Hepatocyte (in vitro differentiated cells): Measurements from ENCODE around the gene MFRP. TPM values are rescaled to one million over a fixed set of nuclear protein-coding genes. Genes with fewer than 3 reads are reported as not detected.

Source experiments
- DNase-seq: peaks from one replicate; pipeline ENCODE4 v3.0.0-alpha.2; 2016; ENCODE audit warnings: low spot score
- H2AFZ ChIP-seq: fragments of 200-600 bp; sonication (generic); 2 replicates; pipeline ENCODE4 v1.6.0; 2016; ENCODE audit warnings: antibody characterized with exemption, mild to moderate bottlenecking
- H3K27ac ChIP-seq: fragments of 200-600 bp; sonication (generic); 2 replicates; pipeline ENCODE4 v1.5.1; 2016; ENCODE audit warnings: mild to moderate bottlenecking
- H3K27me3 ChIP-seq: fragments of 200-600 bp; sonication (generic); 2 replicates; pipeline ENCODE4 v1.6.1; 2016
- H3K36me3 ChIP-seq: fragments of 200-600 bp; sonication (generic); replicated peaks from 2 replicates; pipeline ENCODE4 v1.5.1; 2016; ENCODE audit warnings: low read depth; ENCODE audit not compliant: insufficient read depth
- H3K4me1 ChIP-seq: fragments of 200-600 bp; sonication (generic); 2 replicates; pipeline ENCODE4 v1.5.1; 2016; ENCODE audit warnings: mild to moderate bottlenecking, moderate library complexity; ENCODE audit not compliant: insufficient read depth
- H3K4me2 ChIP-seq: fragments of 200-600 bp; sonication (generic); 2 replicates; pipeline ENCODE4 v1.6.0; 2016
- H3K4me3 ChIP-seq: fragments of 200-600 bp; sonication (generic); 2 replicates; pipeline ENCODE4 v1.5.1; 2016; ENCODE audit warnings: mild to moderate bottlenecking
- H3K79me2 ChIP-seq: fragments of 200-600 bp; sonication (generic); 2 replicates; pipeline ENCODE4 v1.6.0; 2017; ENCODE audit warnings: mild to moderate bottlenecking
- H3K9me2 ChIP-seq: fragments of 200-600 bp; sonication (generic); replicated peaks from 2 replicates; pipeline ENCODE4 v1.6.0; 2017; ENCODE audit warnings: mild to moderate bottlenecking; ENCODE audit not compliant: insufficient read depth
- H3K9me3 ChIP-seq: fragments of 200-600 bp; sonication (generic); 2 replicates; pipeline ENCODE4 v1.5.1; 2016; ENCODE audit warnings: low read depth, mild to moderate bottlenecking
- H4K20me1 ChIP-seq: fragments of 200-600 bp; sonication (generic); 2 replicates; pipeline ENCODE4 v1.6.0; 2016; ENCODE audit warnings: mild to moderate bottlenecking; ENCODE audit not compliant: insufficient read depth, poor library complexity, severe bottlenecking
- EZH2 ChIP-seq: fragments of 200-600 bp; sonication (generic); IDR thresholded peaks from 2 replicates; pipeline ENCODE4 v1.6.1; 2016; ENCODE audit warnings: antibody characterized with exemption, mild to moderate bottlenecking, borderline replicate concordance
- EZH2phosphoT487 ChIP-seq: fragments of 200-600 bp; sonication (generic); IDR thresholded peaks from one replicate; pipeline ENCODE4 v1.6.1; 2018; ENCODE audit warnings: antibody characterized with exemption, mild to moderate bottlenecking, low read depth, moderate library complexity; ENCODE audit not compliant: unreplicated experiment, severe bottlenecking
- WGBS: methylation state at CpG from one replicate; pipeline ENCODE4 v1.1.6; 2016; ENCODE audit warnings: low lambda C conversion rate; ENCODE audit errors: missing lambda C conversion rate; 5-methylcytosine and 5-hydroxymethylcytosine counted together
- polyA plus RNA-seq: library from polyadenylated mRNA; unstranded; fragments of >200 nt; fragmentation: Nextera tagmentation; extraction: Ambion mirVana; gene quantifications from 2 replicates; pipeline ENCODE4 v1.2.1, GENCODE V29; 2016
- total RNA-seq: library from RNA; depleted of rRNA; stranded (reverse); fragments of >200 nt; gene quantifications from 2 replicates; pipeline ENCODE4 v1.2.3, GENCODE V29; 2014
- TF ChIP-seq, protein P1 (sequence below): fragments of 200-600 bp; sonication (generic); IDR thresholded peaks from 2 replicates; pipeline ENCODE4 v1.5.1; 2016; ENCODE audit warnings: antibody characterized with exemption, mild to moderate bottlenecking; ENCODE audit not compliant: poor library complexity

Gene MFRP
- total and polyA plus RNA-seq, 2 experiments from 2014 or later = not detected

DNA sequence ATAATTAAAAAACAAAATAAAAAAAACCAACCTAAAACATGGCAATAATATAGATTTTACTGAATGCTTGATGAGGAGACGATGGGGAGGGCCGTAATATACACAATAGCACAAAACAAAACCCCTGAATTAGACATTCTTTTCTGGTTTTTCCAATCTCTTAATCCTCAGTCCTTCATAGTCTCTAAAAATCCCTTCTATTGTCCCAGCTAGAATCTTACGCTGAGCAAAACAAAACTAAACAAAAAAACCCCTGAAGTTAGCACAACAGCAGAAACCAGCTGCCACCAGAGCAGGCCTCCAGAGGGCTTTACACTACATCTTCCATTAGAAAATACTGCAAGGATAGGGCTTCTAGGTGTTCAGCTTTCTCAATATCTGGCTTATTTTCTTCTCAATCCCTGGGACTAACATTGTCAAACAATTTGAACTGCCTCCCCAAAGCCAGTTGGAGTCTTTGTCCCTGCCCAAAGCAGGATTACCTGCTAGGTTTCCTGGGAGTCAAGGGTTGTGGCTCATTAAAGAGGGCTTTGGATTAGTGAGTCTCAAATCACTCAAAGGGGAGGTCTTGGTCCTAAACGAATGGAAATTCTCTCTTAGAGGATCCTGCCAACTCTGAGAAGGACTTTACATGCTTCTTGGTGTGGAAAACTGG, 14.3 kb downstream of the MFRP start:
- no peaks in the 10 kb centered on the region for H4K20me1 ChIP-seq
- DNase-seq = no peak
- no peak overlapping the region for H2AFZ ChIP-seq
- H3K9me3 ChIP-seq = no peaks in the 10 kb centered on the region
- H3K4me3 ChIP-seq = no peak overlapping the region
- TF ChIP-seq EZH2 = no peak
- no peak for TF ChIP-seq EZH2phosphoT487
- TF ChIP-seq, protein P1, sequence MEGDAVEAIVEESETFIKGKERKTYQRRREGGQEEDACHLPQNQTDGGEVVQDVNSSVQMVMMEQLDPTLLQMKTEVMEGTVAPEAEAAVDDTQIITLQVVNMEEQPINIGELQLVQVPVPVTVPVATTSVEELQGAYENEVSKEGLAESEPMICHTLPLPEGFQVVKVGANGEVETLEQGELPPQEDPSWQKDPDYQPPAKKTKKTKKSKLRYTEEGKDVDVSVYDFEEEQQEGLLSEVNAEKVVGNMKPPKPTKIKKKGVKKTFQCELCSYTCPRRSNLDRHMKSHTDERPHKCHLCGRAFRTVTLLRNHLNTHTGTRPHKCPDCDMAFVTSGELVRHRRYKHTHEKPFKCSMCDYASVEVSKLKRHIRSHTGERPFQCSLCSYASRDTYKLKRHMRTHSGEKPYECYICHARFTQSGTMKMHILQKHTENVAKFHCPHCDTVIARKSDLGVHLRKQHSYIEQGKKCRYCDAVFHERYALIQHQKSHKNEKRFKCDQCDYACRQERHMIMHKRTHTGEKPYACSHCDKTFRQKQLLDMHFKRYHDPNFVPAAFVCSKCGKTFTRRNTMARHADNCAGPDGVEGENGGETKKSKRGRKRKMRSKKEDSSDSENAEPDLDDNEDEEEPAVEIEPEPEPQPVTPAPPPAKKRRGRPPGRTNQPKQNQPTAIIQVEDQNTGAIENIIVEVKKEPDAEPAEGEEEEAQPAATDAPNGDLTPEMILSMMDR = no peak
- H3K27me3 ChIP-seq = peaks cover 4% of the 10 kb centered on the region
- H3K4me1 ChIP-seq = peaks cover 7% of the 10 kb centered on the region
- no peak overlapping the region for H3K27ac ChIP-seq
- peaks cover 20% of the 10 kb centered on the region for H3K79me2 ChIP-seq
- no peak overlapping the region for H3K4me2 ChIP-seq
- 87% methylated on average over 4 of the region's 4 CpGs for WGBS
- H3K9me2 ChIP-seq = no peaks in the 10 kb centered on the region
- H3K36me3 ChIP-seq = no peaks in the 10 kb centered on the region

DNA sequence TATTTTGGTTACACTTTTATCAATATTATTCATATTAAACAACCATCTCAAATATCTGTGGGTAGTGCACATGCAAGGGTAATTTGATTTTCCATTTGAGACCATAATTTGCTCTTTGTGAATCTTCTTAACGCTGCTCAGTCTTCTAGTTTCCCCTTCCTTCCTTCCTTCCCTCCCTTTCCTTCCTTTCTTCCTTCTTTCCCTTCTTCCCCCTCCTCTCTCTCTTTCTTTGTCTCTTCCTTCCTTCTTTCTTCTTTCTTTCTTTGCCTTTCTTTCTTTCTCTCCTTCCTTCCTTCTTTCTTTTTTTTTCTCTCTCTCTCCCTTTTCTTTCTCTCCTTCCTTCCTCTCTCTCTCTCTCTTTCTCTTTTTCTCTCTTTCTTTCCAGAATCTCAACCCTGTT, 16.3 kb downstream of the MFRP start:
- H3K9me3 ChIP-seq = no peaks in the 10 kb centered on the region
- no peaks in the 10 kb centered on the region for H3K9me2 ChIP-seq
- WGBS = 82% methylated on average over 1 of the region's 1 CpG
- H3K27ac ChIP-seq = no peak overlapping the region
- peaks cover 4% of the 10 kb centered on the region for H3K27me3 ChIP-seq
- TF ChIP-seq EZH2 = no peak
- no peak for TF ChIP-seq EZH2phosphoT487
- TF ChIP-seq, protein P1 = no peak
- H3K4me1 ChIP-seq = peaks cover 4% of the 10 kb centered on the region
- H3K4me2 ChIP-seq = no peak overlapping the region
- DNase-seq = no peak
- H2AFZ ChIP-seq = no peak overlapping the region
- H3K79me2 ChIP-seq = peaks cover 6% of the 10 kb centered on the region
- no peak overlapping the region for H3K4me3 ChIP-seq
- no peaks in the 10 kb centered on the region for H4K20me1 ChIP-seq
- H3K36me3 ChIP-seq = no peaks in the 10 kb centered on the region

DNA sequence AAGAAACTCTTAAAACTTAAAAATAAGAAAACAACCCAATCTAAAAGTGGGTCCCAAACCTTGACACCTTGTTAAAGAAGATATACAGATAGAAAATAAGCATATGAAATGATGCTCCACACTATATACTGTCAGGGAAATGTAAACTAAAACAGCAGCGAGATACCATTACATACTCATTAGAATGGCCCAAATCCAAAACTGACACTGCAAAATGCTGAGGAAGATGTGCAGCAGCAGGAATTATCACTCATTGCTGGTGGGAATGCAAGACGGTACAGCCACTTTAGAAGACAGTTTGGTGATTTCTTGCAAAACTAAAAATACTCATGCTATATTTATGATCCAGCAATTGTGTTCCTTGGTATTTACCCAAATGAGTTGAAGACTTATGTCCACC, 17.2 kb downstream of the MFRP start:
- peaks cover 4% of the 10 kb centered on the region for H3K27me3 ChIP-seq
- H3K79me2 ChIP-seq = no peaks in the 10 kb centered on the region
- 75% methylated on average over 2 of the region's 2 CpGs for WGBS
- no peaks in the 10 kb centered on the region for H3K36me3 ChIP-seq
- no peaks in the 10 kb centered on the region for H4K20me1 ChIP-seq
- no peaks in the 10 kb centered on the region for H3K9me2 ChIP-seq
- H2AFZ ChIP-seq = no peak overlapping the region
- TF ChIP-seq EZH2 = no peak
- TF ChIP-seq, protein P1 = no peak
- no peak for TF ChIP-seq EZH2phosphoT487
- H3K4me1 ChIP-seq = no peaks in the 10 kb centered on the region
- H3K27ac ChIP-seq = no peak overlapping the region
- H3K4me3 ChIP-seq = no peak overlapping the region
- no peaks in the 10 kb centered on the region for H3K9me3 ChIP-seq
- DNase-seq = no peak
- H3K4me2 ChIP-seq = no peak overlapping the region
